Measurements from ENCODE around the gene CPVL. TPM values are rescaled to one million over a fixed set of nuclear protein-coding genes. Genes with fewer than 3 reads are reported as not detected.
A peak's percentile ranks its signal among the peaks of the same experiment; 100 is the strongest.

The CPVL gene
- total and polyA plus RNA-seq, 2 experiments from 2014 or later, result 30.6 to 95.2 TPM

GRCh38 chr7:29038463-29038862 is 107.9 kb downstream of the CPVL start:
- TF ChIP-seq CTCF (IDR thresholded peaks at IDR 0.05; ENCODE audit: low read depth, low read length), result no peak
- Histone ChIP-seq H3K27me3 (no peaks in the 10 kb centered on the region), H3K9me3 (ENCODE audit: low read depth) (no peaks in the 10 kb centered on the region), H3K4me3 (no peak overlapping the region), H3K4me1 (ENCODE audit: low read depth) (no peaks in the 10 kb centered on the region), H3K36me3 (no peaks in the 10 kb centered on the region), H3K27ac (no peak overlapping the region)
- peak in 1 of 2 donors; percentile 58 for DNase-seq (ENCODE audit: low read depth in 1 of 2, low spot score in 1 of 2)

- Histone ChIP-seq H3K27me3 (no peaks in the 10 kb centered on the region), H3K27ac (no peak overlapping the region), H3K36me3 (no peaks in the 10 kb centered on the region), H3K4me1 (ENCODE audit: low read depth) (no peaks in the 10 kb centered on the region), H3K9me3 (ENCODE audit: low read depth) (no peaks in the 10 kb centered on the region), H3K4me3 (no peak overlapping the region)
- TF ChIP-seq CTCF (IDR thresholded peaks at IDR 0.05; ENCODE audit: low read depth, low read length), result no peak
- DNase-seq (ENCODE audit: low read depth in 1 of 2, low spot score in 1 of 2), result peak in 1 of 2 donors; percentile 82
These were observed 111.1 kb downstream of the CPVL start for GRCh38 chr7:29035044-29035740.

- H3K4me1 ChIP-seq (ENCODE audit: low read depth), result no peaks in the 10 kb centered on the region
- no peak for TF ChIP-seq CTCF (IDR thresholded peaks at IDR 0.05; ENCODE audit: low read depth, low read length)
- no peak for DNase-seq (ENCODE audit: low read depth in 1 of 2, low spot score in 1 of 2)
- H3K4me3 ChIP-seq, result no peak overlapping the region
- H3K36me3 ChIP-seq, result no peaks in the 10 kb centered on the region
- H3K27ac ChIP-seq, result no peak overlapping the region
- no peaks in the 10 kb centered on the region for H3K27me3 ChIP-seq
- no peaks in the 10 kb centered on the region for H3K9me3 ChIP-seq (ENCODE audit: low read depth)
These were observed 112.8 kb downstream of the CPVL start for GRCh38 chr7:29033584-29033983.

GRCh38 chr7:29032146-29032545 is 114.2 kb downstream of the CPVL start:
- Histone ChIP-seq H3K4me1 (ENCODE audit: low read depth) (no peaks in the 10 kb centered on the region), H3K27ac (no peak overlapping the region), H3K27me3 (no peaks in the 10 kb centered on the region), H3K4me3 (no peak overlapping the region), H3K36me3 (no peaks in the 10 kb centered on the region), H3K9me3 (ENCODE audit: low read depth) (no peaks in the 10 kb centered on the region)
- no peak for DNase-seq (ENCODE audit: low read depth in 1 of 2, low spot score in 1 of 2)
- no peak for TF ChIP-seq CTCF (IDR thresholded peaks at IDR 0.05; ENCODE audit: low read depth, low read length)

- Histone ChIP-seq H3K4me1 (ENCODE audit: low read depth) (no peaks in the 10 kb centered on the region), H3K4me3 (no peak overlapping the region), H3K27me3 (no peaks in the 10 kb centered on the region), H3K36me3 (no peaks in the 10 kb centered on the region), H3K9me3 (ENCODE audit: low read depth) (no peaks in the 10 kb centered on the region), H3K27ac (no peak overlapping the region)
- TF ChIP-seq CTCF (IDR thresholded peaks at IDR 0.05; ENCODE audit: low read depth, low read length), result no peak
- DNase-seq (ENCODE audit: low read depth in 1 of 2, low spot score in 1 of 2), result no peak
These were observed 115.5 kb downstream of the CPVL start for GRCh38 chr7:29030781-29031275.

Measured in cardiac muscle cell (in vitro differentiated cells and primary cell).